Dermis blood vessel endothelial cell (primary cell): ENCODE measurements around the gene ARMC3. TPM values are rescaled to one million over a fixed set of nuclear protein-coding genes. Genes with fewer than 3 reads are reported as not detected.

ENCODE experiments used
- DNase-seq: peaks from one replicate; pipeline ENCODE4 v3.0.0; 2010
- total RNA-seq: library from RNA; depleted of rRNA; stranded (reverse); fragments of >200 nt; gene quantifications from 2 replicates; pipeline ENCODE4 v1.2.3, GENCODE V29; 2014

ARMC3 gene
- total RNA-seq, 1 donor from 2014 or later, result not detected

DNA sequence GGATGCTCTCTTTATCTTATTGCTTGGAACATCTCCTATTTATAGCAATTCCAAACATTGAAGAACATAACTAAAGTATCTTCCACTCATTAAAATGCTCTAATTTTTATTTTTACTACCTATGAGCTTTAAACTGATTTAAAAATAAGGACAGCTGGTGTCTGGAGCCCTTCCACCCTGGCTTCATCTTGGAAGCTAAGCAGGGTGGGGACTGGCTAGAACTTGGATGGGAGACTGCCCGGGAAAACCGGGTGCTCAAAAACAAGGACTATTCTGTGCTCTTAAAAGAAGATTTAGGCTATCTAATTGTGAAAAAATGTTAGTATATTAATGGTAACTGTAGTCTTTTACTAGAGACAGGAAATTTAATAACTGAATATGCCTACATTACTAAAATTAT, 69.2 kb downstream of the ARMC3 start:
- DNase-seq, result no peak

- DNase-seq, result no peak
Observed at GRCh38 chr10:22998091-22998490, 70.2 kb downstream of the ARMC3 start.

GRCh38 chr10:22999942-23000341, 72.1 kb downstream of the ARMC3 start:
- DNase-seq, result no peak

- no peak for DNase-seq
Observed at GRCh38 chr10:23001901-23002516, 74.2 kb downstream of the ARMC3 start.

- DNase-seq, result no peak
Observed at GRCh38 chr10:23005150-23005549, 77.3 kb downstream of the ARMC3 start.

DNA sequence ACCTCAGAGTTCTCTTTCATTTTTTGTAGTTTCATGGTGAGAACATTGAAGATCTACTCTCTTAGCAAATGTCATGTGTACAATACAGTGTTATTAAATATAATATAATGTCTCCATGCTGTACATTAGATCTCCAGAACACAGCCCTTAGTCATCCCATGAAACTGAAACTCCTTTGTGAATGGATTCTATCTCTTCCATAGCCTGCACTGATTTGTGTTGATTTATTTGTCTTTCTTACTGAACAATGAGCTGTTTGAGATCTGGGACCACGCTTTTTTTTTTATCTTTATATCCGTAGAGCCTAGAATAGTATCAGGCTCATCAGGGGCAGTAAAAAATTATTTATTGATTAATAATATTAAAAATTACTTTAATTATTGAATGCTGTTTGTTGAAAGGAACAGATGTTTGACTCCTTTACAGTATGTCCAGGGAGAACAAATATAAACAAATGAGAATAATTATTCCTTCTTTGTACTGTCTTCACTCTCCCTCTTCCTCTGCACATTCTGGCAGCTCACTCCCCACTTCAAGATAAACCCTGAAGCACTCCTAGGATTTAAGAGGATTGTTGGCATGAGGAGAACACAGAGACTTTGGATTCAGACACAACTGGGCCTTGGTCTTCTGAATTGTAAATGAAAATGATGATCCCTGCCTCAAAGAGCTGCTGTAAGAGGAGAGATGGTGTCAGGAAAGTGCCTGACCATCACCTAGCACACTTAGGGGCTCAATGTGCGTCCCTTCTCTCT, 85.9 kb downstream of the ARMC3 start:
- DNase-seq, result no peak

DNA sequence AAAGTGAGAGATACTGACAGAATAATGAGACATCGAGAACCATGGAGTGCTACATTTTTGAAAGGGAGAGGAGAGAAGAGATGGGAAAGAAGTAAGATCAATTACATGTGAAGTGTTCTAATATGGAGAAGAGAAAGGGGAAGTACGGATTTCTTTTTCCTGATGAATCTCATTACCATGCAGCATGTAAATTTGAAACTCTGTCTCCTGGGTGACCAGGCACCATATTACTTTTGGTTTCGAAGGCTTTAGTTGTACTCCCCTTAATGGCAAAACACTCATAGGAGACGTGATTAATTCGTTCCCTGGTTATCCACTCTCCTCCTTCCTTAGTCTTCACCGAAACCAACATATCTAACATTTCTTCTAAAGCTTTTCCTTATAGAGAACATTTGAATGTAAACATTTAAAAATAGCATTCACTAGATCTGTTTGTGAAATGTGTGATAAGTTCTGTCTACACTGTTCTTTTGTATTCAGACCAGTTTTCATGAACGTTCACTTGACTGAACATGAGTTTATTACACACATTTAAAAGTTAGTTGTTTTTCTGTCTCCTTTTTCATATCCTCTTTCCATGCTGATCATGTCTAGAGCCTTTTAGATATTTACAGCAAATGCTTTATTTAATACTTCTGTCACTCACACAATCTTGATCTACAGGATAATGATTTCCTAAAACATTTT, 87.3 kb downstream of the ARMC3 start:
- no peak for DNase-seq

- DNase-seq, result no peak
Observed at GRCh38 chr10:23016636-23017035, 88.8 kb downstream of the ARMC3 start.

DNA sequence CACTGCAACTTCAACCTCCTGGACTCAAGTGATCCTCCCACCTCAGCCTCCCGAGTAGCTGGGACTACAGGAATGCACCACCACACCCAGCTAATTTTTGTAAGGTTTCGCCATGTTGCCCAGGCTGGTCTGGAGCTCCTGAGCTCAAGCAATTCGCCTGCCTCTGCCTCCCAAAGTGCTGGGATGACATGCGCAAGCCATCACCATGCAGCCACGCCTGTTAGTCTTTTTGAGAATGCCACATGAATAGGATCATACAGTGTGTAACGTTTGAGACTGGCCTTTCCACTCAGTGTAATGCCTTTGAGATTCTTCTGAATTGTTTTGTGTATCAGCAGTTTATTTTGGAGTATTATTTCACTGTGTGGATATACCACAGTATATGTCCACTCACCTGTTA, 91.8 kb downstream of the ARMC3 start:
- no peak for DNase-seq

GRCh38 chr10:23021430-23021829, 93.6 kb downstream of the ARMC3 start:
- no peak for DNase-seq

DNA sequence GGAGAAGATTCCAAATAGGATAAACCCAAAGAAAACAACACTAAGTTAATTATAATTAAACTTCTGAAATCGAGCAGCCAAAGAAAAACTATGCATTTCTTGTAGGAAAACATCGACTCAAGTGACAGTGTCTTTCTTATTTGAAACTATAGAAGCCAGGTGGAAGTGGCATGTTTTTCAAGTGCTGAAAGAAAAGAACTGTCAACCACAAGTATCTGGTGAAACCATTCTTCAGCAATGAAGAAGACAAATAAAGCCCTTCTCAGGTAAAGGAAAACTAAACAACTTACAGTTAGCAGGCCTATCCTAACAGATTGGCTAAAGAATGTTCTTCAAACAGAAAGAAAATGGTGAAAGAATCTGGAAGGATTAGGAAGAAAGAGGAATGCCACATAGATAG, 96.1 kb downstream of the ARMC3 start:
- DNase-seq, result no peak

DNA sequence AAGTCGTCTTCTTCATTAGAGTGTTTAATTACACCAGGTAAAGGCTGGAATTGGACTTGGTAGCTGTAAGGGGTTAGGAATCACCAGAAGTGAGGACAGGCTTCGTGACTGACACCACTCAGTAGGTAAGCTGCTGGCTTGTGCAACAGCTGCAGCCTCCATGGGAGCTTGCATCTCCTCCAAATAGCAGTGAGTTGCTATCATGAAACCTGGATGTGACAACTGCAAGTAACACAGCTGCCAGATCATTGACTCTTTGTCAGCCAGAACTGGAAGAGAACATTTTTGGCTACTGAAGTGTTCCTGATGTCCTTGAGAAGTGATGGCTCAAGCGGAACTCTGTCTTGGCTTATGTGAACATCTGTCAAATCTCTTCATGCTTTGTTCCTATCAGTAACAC, 103.5 kb downstream of the ARMC3 start:
- DNase-seq, result no peak

- DNase-seq, result no peak
Observed at GRCh38 chr10:23034790-23035189, 106.9 kb downstream of the ARMC3 start.

GRCh38 chr10:23035569-23035968, 107.7 kb downstream of the ARMC3 start:
- peak; percentile 1 for DNase-seq

GRCh38 chr10:23037152-23037551, 109.3 kb downstream of the ARMC3 start:
- no peak for DNase-seq

- no peak for DNase-seq
Observed at GRCh38 chr10:23037561-23037960, 109.7 kb downstream of the ARMC3 start.

- DNase-seq, result no peak
Observed at GRCh38 chr10:23038172-23038571, 110.3 kb downstream of the ARMC3 start.

- no peak for DNase-seq
Observed at GRCh38 chr10:23040002-23040401, 112.1 kb downstream of the ARMC3 start.

DNA sequence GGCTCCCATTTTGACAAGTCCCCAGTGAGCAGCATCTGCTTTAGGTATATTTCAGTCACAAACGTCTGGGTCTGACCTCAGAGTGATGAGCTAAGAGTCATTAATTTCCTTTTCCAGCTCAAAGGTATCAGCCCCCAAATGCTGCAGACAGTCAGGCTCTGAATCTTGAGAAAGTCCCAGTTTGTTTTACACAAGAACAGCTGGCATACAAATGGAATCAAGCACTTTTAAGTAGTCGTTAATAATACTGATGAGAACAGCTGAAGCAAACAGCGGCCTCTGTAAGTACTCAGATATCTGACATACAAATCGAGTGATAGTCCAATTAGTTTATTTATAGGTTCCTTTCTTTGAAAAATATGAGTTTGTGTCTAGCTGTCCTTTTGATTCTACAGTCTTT, 118.2 kb downstream of the ARMC3 start:
- no peak for DNase-seq

GRCh38 chr10:23047201-23048050, 119.6 kb downstream of the ARMC3 start:
- DNase-seq, result no peak

DNA sequence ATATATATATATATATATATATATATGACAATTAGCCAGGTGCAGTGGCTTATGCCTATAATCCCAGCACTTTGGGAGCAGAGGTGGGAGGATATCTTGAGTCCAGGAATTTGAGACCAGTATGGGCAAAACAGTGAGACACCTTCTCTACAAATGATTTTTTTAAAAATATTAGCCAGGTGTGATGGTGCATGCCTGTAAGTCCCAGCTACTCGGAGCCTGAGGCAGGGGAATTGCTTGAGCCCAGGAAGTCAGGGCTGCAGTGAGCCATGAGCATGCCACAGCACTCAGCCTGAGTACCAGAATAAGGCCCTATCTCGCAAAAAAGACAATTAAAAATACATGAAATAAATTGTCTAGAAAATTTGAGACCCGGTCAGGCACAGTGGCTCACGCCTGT, 120.3 kb downstream of the ARMC3 start:
- DNase-seq, result no peak

GRCh38 chr10:23051278-23051677, 123.4 kb downstream of the ARMC3 start:
- DNase-seq, result no peak

GRCh38 chr10:23051855-23052331, 124.0 kb downstream of the ARMC3 start:
- DNase-seq, result no peak
